Mesenchymal stem cell (in vitro differentiated cells and primary cell): ENCODE results near the gene PRKG1.

ENCODE experiments used
- DNase-seq: peaks from one replicate; pipeline ENCODE4 v3.0.0-alpha.2; 2013
- H2AFZ ChIP-seq: one replicate; pipeline ENCODE4 v1.6.1; 2013; ENCODE audit warnings: low read depth, mild to moderate bottlenecking, control low read depth, inconsistent platforms, low read length, moderate library complexity
- H2AK5ac ChIP-seq: 2 replicates; pipeline ENCODE4 v1.6.1; 2013; ENCODE audit warnings: low read length, moderate library complexity, mild to moderate bottlenecking, inconsistent platforms; ENCODE audit not compliant: severe bottlenecking
- H2BK120ac ChIP-seq: one replicate; pipeline ENCODE4 v1.6.1; 2013; ENCODE audit warnings: low read depth, mild to moderate bottlenecking, inconsistent platforms, low read length, moderate library complexity
- H2BK12ac ChIP-seq, 2 experiments: one replicate each; pipeline ENCODE4 v1.6.1; 2013; ENCODE audit warnings: inconsistent platforms in 2 of 2, low read length in 2 of 2, mild to moderate bottlenecking in 2 of 2, moderate library complexity in 2 of 2, control low read depth in 1 of 2
- H2BK15ac ChIP-seq: one replicate; pipeline ENCODE4 v1.6.1; 2013; ENCODE audit warnings: mild to moderate bottlenecking, low read depth, inconsistent platforms; ENCODE audit not compliant: poor library complexity, severe bottlenecking
- H2BK5ac ChIP-seq: 2 replicates; pipeline ENCODE4 v1.6.1; 2013; ENCODE audit warnings: low read depth, mild to moderate bottlenecking, low read length, control low read depth, inconsistent platforms; ENCODE audit not compliant: poor library complexity, severe bottlenecking
- H3K14ac ChIP-seq, 2 experiments: one replicate each; pipeline ENCODE4 v1.6.1; 2013; ENCODE audit warnings: inconsistent platforms in 2 of 2, low read length in 2 of 2, control low read depth in 1 of 2, mild to moderate bottlenecking in 1 of 2, moderate library complexity in 1 of 2
- H3K18ac ChIP-seq, 2 experiments: one replicate each; pipeline ENCODE4 v1.6.1; 2013; ENCODE audit warnings: inconsistent platforms in 2 of 2, low read length in 2 of 2, control low read depth in 1 of 2, low read depth in 1 of 2, mild to moderate bottlenecking in 1 of 2
- H3K23ac ChIP-seq, 2 experiments: one replicate each; pipeline ENCODE4 v1.6.1; 2013; ENCODE audit warnings: inconsistent platforms in 2 of 2, low read length in 2 of 2, mild to moderate bottlenecking in 2 of 2, moderate library complexity in 2 of 2, control low read depth in 1 of 2
- H3K27ac ChIP-seq: 2 replicates; pipeline ENCODE4 v1.5.1; 2013; ENCODE audit warnings: mild to moderate bottlenecking, moderate library complexity, low read length, control low read depth, inconsistent platforms; ENCODE audit not compliant: poor library complexity, severe bottlenecking
- H3K27me3 ChIP-seq, 2 experiments: 2 replicates each; pipeline versions ENCODE4 v1.6.1 to v1.7.0; 2013; ENCODE audit warnings: low read length in 2 of 2, mild to moderate bottlenecking in 2 of 2, moderate library complexity in 2 of 2, control low read depth in 1 of 2, inconsistent platforms in 1 of 2; ENCODE audit not compliant: control insufficient read depth in 1 of 2, insufficient read depth in 1 of 2
- H3K36me3 ChIP-seq, 2 experiments: 2 replicates each; pipeline versions ENCODE4 v1.6.1 to v1.7.0; 2013; ENCODE audit warnings: low read length in 2 of 2, control low read depth in 1 of 2, inconsistent platforms in 1 of 2, low read depth in 1 of 2, mild to moderate bottlenecking in 1 of 2; ENCODE audit not compliant: insufficient read depth in 2 of 2, control insufficient read depth in 1 of 2
- H3K4ac ChIP-seq, 2 experiments: one replicate each; pipeline ENCODE4 v1.6.1; 2013; ENCODE audit warnings: inconsistent platforms in 2 of 2, low read length in 2 of 2, mild to moderate bottlenecking in 2 of 2, moderate library complexity in 2 of 2, control low read depth in 1 of 2, low read depth in 1 of 2
- H3K4me1 ChIP-seq: 2 replicates; pipeline ENCODE4 v1.6.1; 2013; ENCODE audit warnings: low read depth, low read length, control low read depth; ENCODE audit not compliant: control insufficient read depth, insufficient read depth
- H3K4me2 ChIP-seq: 2 replicates; pipeline ENCODE4 v1.6.1; 2013; ENCODE audit warnings: low read length, mild to moderate bottlenecking, inconsistent platforms; ENCODE audit not compliant: poor library complexity, severe bottlenecking
- H3K4me3 ChIP-seq, 2 experiments: 2 replicates each; pipeline versions ENCODE4 v1.5.1 to v1.7.0; 2013; ENCODE audit warnings: low read length in 2 of 2, mild to moderate bottlenecking in 2 of 2, control low read depth in 1 of 2, low read depth in 1 of 2; ENCODE audit not compliant: insufficient read depth in 1 of 2
- H3K79me1 ChIP-seq: replicated peaks from 2 replicates; pipeline ENCODE4 v1.6.1; 2013; ENCODE audit warnings: mild to moderate bottlenecking, control low read depth, low read length, inconsistent platforms; ENCODE audit not compliant: poor library complexity, severe bottlenecking
- H3K9ac ChIP-seq: 2 replicates; pipeline ENCODE4 v1.7.0; 2013; ENCODE audit warnings: mild to moderate bottlenecking, low read length, moderate library complexity
- H3K9me3 ChIP-seq: 2 replicates; pipeline ENCODE4 v1.7.0; 2013; ENCODE audit warnings: mild to moderate bottlenecking, low read length; ENCODE audit not compliant: control insufficient read depth
- H4K8ac ChIP-seq: one replicate; pipeline ENCODE4 v1.6.1; 2013; ENCODE audit warnings: inconsistent platforms, mild to moderate bottlenecking, low read length, moderate library complexity
- H4K91ac ChIP-seq: one replicate; pipeline ENCODE4 v1.6.1; 2013; ENCODE audit warnings: mild to moderate bottlenecking, low read length, inconsistent platforms
- WGBS: methylation state at CpG from one replicate; pipeline ENCODE4 v1.1.7; 2013; ENCODE audit warnings: mixed read lengths; 5-methylcytosine and 5-hydroxymethylcytosine counted together

PRKG1 gene

GRCh38 chr10:51629934-51630639, 555.8 kb downstream of the PRKG1 start:
- H3K9me3 ChIP-seq = no peaks in the 10 kb centered on the region
- H4K91ac ChIP-seq = no peak overlapping the region
- H2AK5ac ChIP-seq = no peak overlapping the region
- no peak overlapping the region for H3K14ac ChIP-seq
- H3K4me1 ChIP-seq = no peaks in the 10 kb centered on the region
- no peak overlapping the region for H3K18ac ChIP-seq
- no peak overlapping the region for H3K9ac ChIP-seq
- no peak overlapping the region for H2AFZ ChIP-seq
- no peaks in the 10 kb centered on the region for H3K27me3 ChIP-seq
- no peaks in the 10 kb centered on the region for H3K79me1 ChIP-seq
- H2BK5ac ChIP-seq = no peak overlapping the region
- no peak overlapping the region for H3K23ac ChIP-seq
- no peak overlapping the region for H3K4me2 ChIP-seq
- H2BK12ac ChIP-seq = no peak overlapping the region
- H3K4ac ChIP-seq = no peak overlapping the region
- H3K36me3 ChIP-seq = no peaks in the 10 kb centered on the region
- H3K27ac ChIP-seq = no peak overlapping the region
- DNase-seq = no peak
- 90% methylated on average over 11 of the region's 11 CpGs for WGBS
- no peak overlapping the region for H3K4me3 ChIP-seq
- H2BK15ac ChIP-seq = no peak overlapping the region
- H2BK120ac ChIP-seq = no peak overlapping the region
- H4K8ac ChIP-seq = no peak overlapping the region

- H2AFZ ChIP-seq = no peak overlapping the region
- no peak overlapping the region for H3K4me2 ChIP-seq
- no peaks in the 10 kb centered on the region for H3K4me1 ChIP-seq
- no peak overlapping the region for H3K4ac ChIP-seq
- no peak overlapping the region for H4K91ac ChIP-seq
- no peaks in the 10 kb centered on the region for H3K27me3 ChIP-seq
- no peak overlapping the region for H3K27ac ChIP-seq
- H3K9me3 ChIP-seq = no peaks in the 10 kb centered on the region
- H2AK5ac ChIP-seq = no peak overlapping the region
- no peak overlapping the region for H3K4me3 ChIP-seq
- no peaks in the 10 kb centered on the region for H3K36me3 ChIP-seq
- no peak overlapping the region for H2BK120ac ChIP-seq
- no peak overlapping the region for H2BK5ac ChIP-seq
- H3K14ac ChIP-seq = no peak overlapping the region
- no peak overlapping the region for H3K9ac ChIP-seq
- H3K79me1 ChIP-seq = no peaks in the 10 kb centered on the region
- no peak overlapping the region for H4K8ac ChIP-seq
- H3K18ac ChIP-seq = no peak overlapping the region
- no peak overlapping the region for H2BK12ac ChIP-seq
- 90% methylated on average over 7 of the region's 7 CpGs for WGBS
- no peak overlapping the region for H2BK15ac ChIP-seq
- no peak overlapping the region for H3K23ac ChIP-seq
- DNase-seq = no peak
Observed at GRCh38 chr10:51630640-51631005, 556.3 kb downstream of the PRKG1 start.

GRCh38 chr10:51635436-51635835, 561.1 kb downstream of the PRKG1 start:
- H3K4me1 ChIP-seq = no peaks in the 10 kb centered on the region
- DNase-seq = no peak
- H4K8ac ChIP-seq = no peak overlapping the region
- no peak overlapping the region for H3K27ac ChIP-seq
- no peak overlapping the region for H2BK12ac ChIP-seq
- no peak overlapping the region for H4K91ac ChIP-seq
- H2AK5ac ChIP-seq = no peak overlapping the region
- no peak overlapping the region for H2AFZ ChIP-seq
- no peaks in the 10 kb centered on the region for H3K27me3 ChIP-seq
- no peak overlapping the region for H2BK5ac ChIP-seq
- no peaks in the 10 kb centered on the region for H3K36me3 ChIP-seq
- no peak overlapping the region for H3K4me3 ChIP-seq
- H2BK15ac ChIP-seq = no peak overlapping the region
- H3K4me2 ChIP-seq = no peak overlapping the region
- H3K18ac ChIP-seq = no peak overlapping the region
- no peak overlapping the region for H3K14ac ChIP-seq
- H3K4ac ChIP-seq = no peak overlapping the region
- H3K9me3 ChIP-seq = no peaks in the 10 kb centered on the region
- no peak overlapping the region for H2BK120ac ChIP-seq
- WGBS = no CpG with 5 or more reads among the region's 1 CpG
- no peaks in the 10 kb centered on the region for H3K79me1 ChIP-seq
- H3K23ac ChIP-seq = no peak overlapping the region
- no peak overlapping the region for H3K9ac ChIP-seq

- Histone ChIP-seq H3K23ac (no peak overlapping the region), H4K8ac (no peak overlapping the region), H3K79me1 (no peaks in the 10 kb centered on the region), H3K4me3 (no peak overlapping the region), H3K36me3 (no peaks in the 10 kb centered on the region), H2AFZ (no peak overlapping the region), H3K14ac (no peak overlapping the region), H3K4me2 (no peak overlapping the region), H2BK15ac (no peak overlapping the region), H3K9ac (no peak overlapping the region), H3K9me3 (no peaks in the 10 kb centered on the region), H2BK12ac (no peak overlapping the region), H2AK5ac (no peak overlapping the region), H3K27ac (no peak overlapping the region), H3K27me3 (no peaks in the 10 kb centered on the region), H3K4me1 (no peaks in the 10 kb centered on the region), H4K91ac (no peak overlapping the region), H3K18ac (no peak overlapping the region), H2BK120ac (no peak overlapping the region), H2BK5ac (no peak overlapping the region), H3K4ac (no peak overlapping the region)
- 100% methylated on average over 1 of the region's 4 CpGs for WGBS
- no peak for DNase-seq
Observed at GRCh38 chr10:51638211-51638610, 563.9 kb downstream of the PRKG1 start.
